ENCODE results near the gene EFCAB9. TPM values are rescaled to one million over a fixed set of nuclear protein-coding genes. Genes with fewer than 3 reads are reported as not detected.
"Not testable (repeated sequence)": the region's sequence is repeated elsewhere in the genome, so short reads cannot be mapped to it uniquely, and the experiment has no call there.

EFCAB9 gene
- total RNA-seq, 1 donor from 2014 or later = not detected

GRCh38 chr5:172150514-172151425 lies 43.2 kb upstream of the EFCAB9 start:
- no peak overlapping the region for H3K4me3 Mint-ChIP-seq (ENCODE audit: unreplicated experiment)
- H3K27ac Mint-ChIP-seq (ENCODE audit: unreplicated experiment) = no peak overlapping the region
- TF ChIP-seq CTCF (IDR thresholded peaks at IDR 0.05) = no peak

GRCh38 chr5:172151661-172152210 lies 42.2 kb upstream of the EFCAB9 start:
- no peaks in the 10 kb centered on the region for H3K27me3 Mint-ChIP-seq (ENCODE audit: unreplicated experiment)
- TF ChIP-seq CTCF (IDR thresholded peaks at IDR 0.05) = no peak
- no peak overlapping the region for H3K4me3 Mint-ChIP-seq (ENCODE audit: unreplicated experiment)
- DNase-seq (ENCODE audit: extremely low spot score, unreplicated experiment) = no peak
- peaks cover 15% of the 10 kb centered on the region for H3K4me1 Mint-ChIP-seq (ENCODE audit: unreplicated experiment)
- H3K27ac Mint-ChIP-seq (ENCODE audit: unreplicated experiment) = no peak overlapping the region
- H3K9me3 Mint-ChIP-seq (ENCODE audit: unreplicated experiment) = no peaks in the 10 kb centered on the region
- H3K36me3 Mint-ChIP-seq (ENCODE audit: unreplicated experiment) = peaks cover 44% of the 10 kb centered on the region

More at GRCh38 chr5:172150514-172151425, 43.2 kb upstream of the EFCAB9 start:
- DNase-seq (ENCODE audit: extremely low spot score, unreplicated experiment) = no peak
- no peaks in the 10 kb centered on the region for H3K9me3 Mint-ChIP-seq (ENCODE audit: unreplicated experiment)
- H3K4me1 Mint-ChIP-seq (ENCODE audit: unreplicated experiment) = peaks cover 18% of the 10 kb centered on the region
- no peaks in the 10 kb centered on the region for H3K27me3 Mint-ChIP-seq (ENCODE audit: unreplicated experiment)
- H3K36me3 Mint-ChIP-seq (ENCODE audit: unreplicated experiment) = peaks cover 39% of the 10 kb centered on the region

GRCh38 chr5:172153695-172154094 lies 40.3 kb upstream of the EFCAB9 start:
- peaks cover 49% of the 10 kb centered on the region for H3K36me3 Mint-ChIP-seq (ENCODE audit: unreplicated experiment)
- H3K4me3 Mint-ChIP-seq (ENCODE audit: unreplicated experiment) = no peak overlapping the region
- H3K27ac Mint-ChIP-seq (ENCODE audit: unreplicated experiment) = no peak overlapping the region
- no peak for DNase-seq (ENCODE audit: extremely low spot score, unreplicated experiment)
- no peak for TF ChIP-seq CTCF (IDR thresholded peaks at IDR 0.05)
- no peaks in the 10 kb centered on the region for H3K27me3 Mint-ChIP-seq (ENCODE audit: unreplicated experiment)
- no peaks in the 10 kb centered on the region for H3K9me3 Mint-ChIP-seq (ENCODE audit: unreplicated experiment)
- peaks cover 13% of the 10 kb centered on the region for H3K4me1 Mint-ChIP-seq (ENCODE audit: unreplicated experiment)

GRCh38 chr5:172155101-172155500 lies 38.9 kb upstream of the EFCAB9 start:
- peaks cover 49% of the 10 kb centered on the region for H3K36me3 Mint-ChIP-seq (ENCODE audit: unreplicated experiment)
- not testable (repeated sequence) for H3K4me3 Mint-ChIP-seq (ENCODE audit: unreplicated experiment); H3K9me3 Mint-ChIP-seq (ENCODE audit: unreplicated experiment); H3K27me3 Mint-ChIP-seq (ENCODE audit: unreplicated experiment); DNase-seq (ENCODE audit: extremely low spot score, unreplicated experiment); H3K27ac Mint-ChIP-seq (ENCODE audit: unreplicated experiment)
- H3K4me1 Mint-ChIP-seq (ENCODE audit: unreplicated experiment) = peaks cover 10% of the 10 kb centered on the region

GRCh38 chr5:172156541-172156994 lies 37.4 kb upstream of the EFCAB9 start:
- no peak for TF ChIP-seq CTCF (IDR thresholded peaks at IDR 0.05)

More at GRCh38 chr5:172156541-172156994, 37.4 kb upstream of the EFCAB9 start:
- no peaks in the 10 kb centered on the region for H3K27me3 Mint-ChIP-seq (ENCODE audit: unreplicated experiment)
- H3K9me3 Mint-ChIP-seq (ENCODE audit: unreplicated experiment) = no peaks in the 10 kb centered on the region
- DNase-seq (ENCODE audit: extremely low spot score, unreplicated experiment) = no peak
- H3K4me1 Mint-ChIP-seq (ENCODE audit: unreplicated experiment) = peaks cover 2% of the 10 kb centered on the region
- peaks cover 40% of the 10 kb centered on the region for H3K36me3 Mint-ChIP-seq (ENCODE audit: unreplicated experiment)
- no peak overlapping the region for H3K4me3 Mint-ChIP-seq (ENCODE audit: unreplicated experiment)
- no peak overlapping the region for H3K27ac Mint-ChIP-seq (ENCODE audit: unreplicated experiment)

Data from osteocyte (in vitro differentiated cells).